Smooth muscle cell (in vitro differentiated cells): ENCODE measurements around the gene ISCU. TPM values are rescaled to one million over a fixed set of nuclear protein-coding genes. Genes with fewer than 3 reads are reported as not detected.

Source experiments
- DNase-seq: peaks from one replicate; lab custom pipeline; 2025; ENCODE audit not compliant: unreplicated experiment; lab: John Stamatoyannopoulos, UW
- H2AFZ ChIP-seq: fragments of 200-600 bp; sonication (generic); 2 replicates; pipeline ENCODE4 v1.6.0; 2016; ENCODE audit warnings: antibody characterized with exemption, low read depth, mild to moderate bottlenecking
- H3F3A ChIP-seq: fragments of 200-600 bp; sonication (generic); 2 replicates; pipeline ENCODE4 v1.6.0; 2017; ENCODE audit warnings: antibody characterized with exemption, low read depth
- H3K27ac ChIP-seq: fragments of 200-600 bp; sonication (generic); 2 replicates; pipeline ENCODE4 v1.5.1; 2016; ENCODE audit warnings: low read depth, mild to moderate bottlenecking
- H3K27me3 ChIP-seq: fragments of 200-600 bp; sonication (generic); 2 replicates; pipeline ENCODE4 v1.6.1; 2016; ENCODE audit warnings: low read depth, mild to moderate bottlenecking
- H3K36me3 ChIP-seq: fragments of 200-600 bp; sonication (generic); 2 replicates; pipeline ENCODE4 v1.5.1; 2016; ENCODE audit warnings: low read depth
- H3K4me1 ChIP-seq: fragments of 200-600 bp; sonication (generic); 2 replicates; pipeline ENCODE4 v1.5.1; 2016; ENCODE audit warnings: low read depth
- H3K4me2 ChIP-seq: fragments of 200-600 bp; sonication (generic); 2 replicates; pipeline ENCODE4 v1.6.0; 2016; ENCODE audit warnings: mild to moderate bottlenecking
- H3K4me3 ChIP-seq: fragments of 200-600 bp; sonication (generic); 2 replicates; pipeline ENCODE4 v1.5.1; 2016; ENCODE audit warnings: mild to moderate bottlenecking
- H3K79me2 ChIP-seq: fragments of 200-600 bp; sonication (generic); 2 replicates; pipeline ENCODE4 v1.6.0; 2016; ENCODE audit warnings: low read depth, mild to moderate bottlenecking
- H3K9ac ChIP-seq: fragments of 200-600 bp; sonication (generic); 2 replicates; pipeline ENCODE4 v1.6.0; 2016; ENCODE audit warnings: low read depth
- H3K9me3 ChIP-seq: fragments of 200-600 bp; sonication (generic); replicated peaks from 2 replicates; pipeline ENCODE4 v1.5.1; 2016; ENCODE audit warnings: low read depth
- H4K20me1 ChIP-seq: fragments of 200-600 bp; sonication (generic); 2 replicates; pipeline ENCODE4 v1.6.0; 2016; ENCODE audit warnings: low read depth
- CTCF ChIP-seq: fragments of 200-600 bp; sonication (generic); IDR thresholded peaks from 2 replicates; pipeline ENCODE4 v1.5.1; 2017; ENCODE audit warnings: borderline replicate concordance, mild to moderate bottlenecking, antibody characterized with exemption; ENCODE audit not compliant: insufficient read depth, poor library complexity, severe bottlenecking
- WGBS: methylation state at CpG from one replicate; pipeline ENCODE4 v1.1.7; 2016; ENCODE audit warnings: low lambda C conversion rate; 5-methylcytosine and 5-hydroxymethylcytosine counted together
- polyA plus RNA-seq: library from polyadenylated mRNA; unstranded; fragments of >200 nt; fragmentation: Nextera tagmentation; extraction: Ambion mirVana; gene quantifications from 2 replicates; pipeline ENCODE4 v1.2.1, GENCODE V29; 2016
- total RNA-seq: library from RNA; depleted of rRNA; stranded (reverse); fragments of >200 nt; gene quantifications from 2 replicates; pipeline ENCODE4 v1.2.3, GENCODE V29; 2014

Gene ISCU
- total and polyA plus RNA-seq, 2 experiments from 2014 or later, result 138 to 140 TPM

- 95% methylated on average over 10 of the region's 10 CpGs for WGBS
- H3K4me2 ChIP-seq, result no peak overlapping the region
- TF ChIP-seq CTCF, result no peak
These were observed 37.7 kb downstream of the ISCU start for GRCh38 chr12:108599948-108600701.

GRCh38 chr12:108600702-108601007 lies 38.3 kb downstream of the ISCU start:
- WGBS, result 80% methylated on average over 4 of the region's 4 CpGs

More at GRCh38 chr12:108599948-108600701, 37.7 kb downstream of the ISCU start:
- H3K36me3 ChIP-seq, result no peaks in the 10 kb centered on the region
- no peak for DNase-seq
- no peak overlapping the region for H3K4me3 ChIP-seq
- no peak overlapping the region for H3K9ac ChIP-seq
- no peaks in the 10 kb centered on the region for H3K9me3 ChIP-seq
- no peaks in the 10 kb centered on the region for H3K4me1 ChIP-seq
- H4K20me1 ChIP-seq, result no peaks in the 10 kb centered on the region
- no peak overlapping the region for H2AFZ ChIP-seq
- no peaks in the 10 kb centered on the region for H3F3A ChIP-seq
- H3K27me3 ChIP-seq, result no peaks in the 10 kb centered on the region
- no peak overlapping the region for H3K27ac ChIP-seq
- peaks cover 30% of the 10 kb centered on the region for H3K79me2 ChIP-seq

GRCh38 chr12:108602209-108602705 lies 39.9 kb downstream of the ISCU start:
- Histone ChIP-seq H3K79me2 (peaks cover 9% of the 10 kb centered on the region), H3K9me3 (no peaks in the 10 kb centered on the region), H4K20me1 (no peaks in the 10 kb centered on the region), H2AFZ (no peak overlapping the region), H3F3A (no peaks in the 10 kb centered on the region), H3K4me2 (no peak overlapping the region), H3K27me3 (no peaks in the 10 kb centered on the region), H3K4me3 (no peak overlapping the region), H3K4me1 (no peaks in the 10 kb centered on the region), H3K9ac (no peak overlapping the region), H3K27ac (no peak overlapping the region), H3K36me3 (no peaks in the 10 kb centered on the region)
- no peak for TF ChIP-seq CTCF
- 98% methylated on average over 9 of the region's 9 CpGs for WGBS
- no peak for DNase-seq

More at GRCh38 chr12:108600702-108601007, 38.3 kb downstream of the ISCU start:
- H4K20me1 ChIP-seq, result no peaks in the 10 kb centered on the region
- no peaks in the 10 kb centered on the region for H3K4me1 ChIP-seq
- H3K27ac ChIP-seq, result no peak overlapping the region
- no peaks in the 10 kb centered on the region for H3K36me3 ChIP-seq
- H3K9ac ChIP-seq, result no peak overlapping the region
- H3K4me2 ChIP-seq, result no peak overlapping the region
- no peaks in the 10 kb centered on the region for H3K27me3 ChIP-seq
- no peak for TF ChIP-seq CTCF
- DNase-seq, result no peak
- no peaks in the 10 kb centered on the region for H3F3A ChIP-seq
- H2AFZ ChIP-seq, result no peak overlapping the region
- no peaks in the 10 kb centered on the region for H3K9me3 ChIP-seq
- H3K4me3 ChIP-seq, result no peak overlapping the region
- H3K79me2 ChIP-seq, result peaks cover 25% of the 10 kb centered on the region
